H9 (cell line): ENCODE results near the gene BABAM1. TPM values are rescaled to one million over a fixed set of nuclear protein-coding genes. Genes with fewer than 3 reads are reported as not detected.

Experiments
- DNase-seq: peaks from one replicate; pipeline ENCODE4 v3.0.0-alpha.2; 2017
- H2AFZ ChIP-seq: one replicate; pipeline ENCODE4 v1.6.1; 2013; ENCODE audit warnings: mild to moderate bottlenecking, low read length, control low read depth, moderate library complexity
- H2AK5ac ChIP-seq: 2 replicates; pipeline ENCODE4 v1.6.1; 2013; ENCODE audit warnings: low read length, control low read depth, mixed read lengths; ENCODE audit not compliant: insufficient read length
- H2BK120ac ChIP-seq: one replicate; pipeline ENCODE4 v1.6.1; 2013; ENCODE audit warnings: low read depth, mild to moderate bottlenecking, low read length, control low read depth, inconsistent platforms; ENCODE audit not compliant: poor library complexity, severe bottlenecking
- H2BK12ac ChIP-seq: 2 replicates; pipeline ENCODE4 v1.6.1; 2013; ENCODE audit warnings: low read length, control low read depth, mixed read lengths, low read depth; ENCODE audit not compliant: insufficient read length
- H2BK15ac ChIP-seq: 2 replicates; pipeline ENCODE4 v1.6.1; 2013; ENCODE audit warnings: low read depth, low read length, control low read depth
- H2BK20ac ChIP-seq: one replicate; pipeline ENCODE4 v1.6.1; 2013; ENCODE audit warnings: low read depth, mild to moderate bottlenecking, low read length, control low read depth, inconsistent platforms; ENCODE audit not compliant: poor library complexity, severe bottlenecking
- H2BK5ac ChIP-seq: 2 replicates; pipeline ENCODE4 v1.6.1; 2013; ENCODE audit warnings: low read length, control low read depth, mixed read lengths; ENCODE audit not compliant: insufficient read length
- H3K14ac ChIP-seq: 2 replicates; pipeline ENCODE4 v1.6.1; 2013; ENCODE audit warnings: low read length, control low read depth; ENCODE audit not compliant: insufficient read depth
- H3K18ac ChIP-seq: 2 replicates; pipeline ENCODE4 v1.6.1; 2013; ENCODE audit warnings: low read depth, mild to moderate bottlenecking, mixed read lengths, low read length, control low read depth; ENCODE audit not compliant: insufficient read length
- H3K23ac ChIP-seq: 2 replicates; pipeline ENCODE4 v1.6.1; 2013; ENCODE audit warnings: low read length, control low read depth, mixed read lengths, low read depth; ENCODE audit not compliant: insufficient read length
- H3K23me2 ChIP-seq: 2 replicates; pipeline ENCODE4 v1.6.1; 2013; ENCODE audit warnings: low read depth, mild to moderate bottlenecking, mixed read lengths, low read length, control low read depth; ENCODE audit not compliant: insufficient read length, poor library complexity, severe bottlenecking
- H3K27ac ChIP-seq: 2 replicates; pipeline ENCODE4 v1.5.1; 2013; ENCODE audit warnings: low read length, control low read depth, mixed read lengths, low read depth; ENCODE audit not compliant: insufficient read length
- H3K27me3 ChIP-seq: 2 replicates; pipeline ENCODE4 v1.6.1; 2013; ENCODE audit warnings: low read length, control low read depth, inconsistent platforms; ENCODE audit not compliant: insufficient read depth
- H3K4ac ChIP-seq: 2 replicates; pipeline ENCODE4 v1.6.1; 2013; ENCODE audit warnings: low read depth, mild to moderate bottlenecking, control low read depth, inconsistent platforms, low read length, moderate library complexity
- H3K4me1 ChIP-seq: 2 replicates; pipeline ENCODE4 v1.6.1; 2013; ENCODE audit warnings: low read length, control low read depth, inconsistent platforms; ENCODE audit not compliant: insufficient read depth
- H3K4me2 ChIP-seq: 2 replicates; pipeline ENCODE4 v1.6.1; 2013; ENCODE audit warnings: low read length, control low read depth, mixed read lengths; ENCODE audit not compliant: insufficient read length, insufficient read depth
- H3K56ac ChIP-seq: 2 replicates; pipeline ENCODE4 v1.6.1; 2013; ENCODE audit warnings: low read depth, mild to moderate bottlenecking, mixed read lengths, low read length, control low read depth; ENCODE audit not compliant: insufficient read length
- H3K79me1 ChIP-seq: 2 replicates; pipeline ENCODE4 v1.6.1; 2013; ENCODE audit warnings: low read depth, mild to moderate bottlenecking, moderate library complexity, low read length, control low read depth, inconsistent platforms; ENCODE audit not compliant: insufficient read depth, poor library complexity, severe bottlenecking
- H3K79me2 ChIP-seq: 2 replicates; pipeline ENCODE4 v1.6.1; 2013; ENCODE audit warnings: low read length, control low read depth, inconsistent platforms; ENCODE audit not compliant: insufficient read depth
- H3K9ac ChIP-seq: 2 replicates; pipeline ENCODE4 v1.6.1; 2013; ENCODE audit warnings: low read length, control low read depth, mixed read lengths; ENCODE audit not compliant: insufficient read length; ENCODE audit errors: extremely low read depth
- H3K9me3 ChIP-seq: one replicate; pipeline ENCODE4 v1.6.1; 2013; ENCODE audit warnings: low read depth, low read length, inconsistent platforms; ENCODE audit not compliant: control insufficient read depth
- H3T11ph ChIP-seq: one replicate; pipeline ENCODE4 v1.6.1; 2013; ENCODE audit warnings: mild to moderate bottlenecking, low read length, control low read depth, inconsistent platforms
- H4K20me1 ChIP-seq: one replicate; pipeline ENCODE4 v1.6.1; 2013; ENCODE audit not compliant: control insufficient read depth, insufficient read length, insufficient read depth
- H4K5ac ChIP-seq: 2 replicates; pipeline ENCODE4 v1.6.1; 2013; ENCODE audit warnings: low read depth, mild to moderate bottlenecking, mixed read lengths, low read length, control low read depth; ENCODE audit not compliant: insufficient read length
- H4K8ac ChIP-seq: replicated peaks from 2 replicates; pipeline ENCODE4 v1.6.1; 2013; ENCODE audit warnings: low read length, control low read depth, mixed read lengths, low read depth; ENCODE audit not compliant: insufficient read length
- H4K91ac ChIP-seq: 2 replicates; pipeline ENCODE4 v1.6.1; 2013; ENCODE audit warnings: low read depth, mild to moderate bottlenecking, moderate library complexity, mixed read lengths, low read length, control low read depth; ENCODE audit not compliant: insufficient read length
- H3K27ac Mint-ChIP-seq, 3 experiments: 2 replicates in 2 of 3; 3 replicates in 1 of 3; pipeline ENCODE4 v1.8.0; 2020 to 2021; ENCODE audit warnings: mixed read lengths in 3 of 3, mild to moderate bottlenecking in 1 of 3, moderate library complexity in 1 of 3
- H3K27me3 Mint-ChIP-seq: 2 replicates; pipeline ENCODE4 v1.8.0; 2021; ENCODE audit warnings: low read depth, mild to moderate bottlenecking, moderate library complexity, mixed read lengths
- H3K36me3 Mint-ChIP-seq, 3 experiments: 2 replicates in 2 of 3; 3 replicates in 1 of 3; pipeline ENCODE4 v1.8.0; 2020 to 2021; ENCODE audit warnings: low read depth in 3 of 3, mixed read lengths in 3 of 3; ENCODE audit not compliant: insufficient read depth in 1 of 3
- H3K4me1 Mint-ChIP-seq, 2 experiments: 2 replicates each; pipeline ENCODE4 v1.8.0; 2020; ENCODE audit warnings: mixed read lengths in 2 of 2
- H3K4me3 Mint-ChIP-seq, 2 experiments: 2 replicates in 1 of 2; 3 replicates in 1 of 2; pipeline ENCODE4 v1.8.0; 2020 to 2021; ENCODE audit warnings: mild to moderate bottlenecking in 2 of 2, mixed read lengths in 2 of 2, moderate library complexity in 1 of 2
- H3K9me3 Mint-ChIP-seq, 2 experiments: 2 replicates in 1 of 2; 3 replicates in 1 of 2; pipeline ENCODE4 v1.8.0; 2020; ENCODE audit warnings: mild to moderate bottlenecking in 2 of 2, mixed read lengths in 2 of 2, moderate library complexity in 1 of 2
- WGBS: extraction: QIAGEN DNeasy Blood & Tissue Kit; methylation state at CpG from one replicate; pipeline ENCODE4 v1.1.7; 2013; ENCODE audit warnings: missing lambda C conversion rate, low lambda C conversion rate, mixed read lengths; ENCODE audit not compliant: insufficient read length; ENCODE audit errors: extremely low coverage; 5-methylcytosine and 5-hydroxymethylcytosine counted together
- total RNA-seq: library from RNA; stranded (reverse); gene quantifications from 2 replicates; pipeline ENCODE4 v1.2.1, GENCODE V29; 2021
- TF ChIP-seq, protein P1 (sequence below): fragments of 200-600 bp; sonication (generic); conservative IDR thresholded peaks from 3 replicates; pipeline ENCODE4 v1.8.0; 2021; ENCODE audit warnings: antibody characterized with exemption, mild to moderate bottlenecking

BABAM1 gene
- total RNA-seq, 1 experiment from 2014 or later = 130 TPM

GRCh38 chr19:17236811-17237543 is 30.3 kb upstream of the BABAM1 start:
- no peaks in the 10 kb centered on the region for H3K9me3 Mint-ChIP-seq
- no peak overlapping the region for H4K5ac ChIP-seq
- no peak overlapping the region for H2AK5ac ChIP-seq
- peak overlapping the region in 1 of 3 experiments; percentile 68; a peak in 2 of 7 replicates for H3K27ac Mint-ChIP-seq
- no CpG with 5 or more reads among the region's 18 CpGs for WGBS
- no peak overlapping the region for H2AFZ ChIP-seq
- no peak overlapping the region for H3K56ac ChIP-seq
- H3K4me3 Mint-ChIP-seq = peak overlapping the region; percentile 31 to 67; a peak in 4 of 5 replicates
- H3K36me3 Mint-ChIP-seq = peaks cover 16 to 60% (median 48%) of the 10 kb centered on the region in 3 experiments; a peak in 6 of 7 replicates
- peaks cover 12% of the 10 kb centered on the region for H3K79me2 ChIP-seq
- H2BK5ac ChIP-seq = no peak overlapping the region
- no peak overlapping the region for H4K8ac ChIP-seq
- no peak overlapping the region for H2BK12ac ChIP-seq
- H2BK20ac ChIP-seq = no peak overlapping the region
- no peak overlapping the region for H3K27ac ChIP-seq
- no peaks in the 10 kb centered on the region for H3K4me1 ChIP-seq
- peaks cover 6% of the 10 kb centered on the region for H3K23me2 ChIP-seq
- H3K79me1 ChIP-seq = peaks cover 6% of the 10 kb centered on the region
- H3K9me3 ChIP-seq = no peaks in the 10 kb centered on the region
- TF ChIP-seq, protein P1, sequence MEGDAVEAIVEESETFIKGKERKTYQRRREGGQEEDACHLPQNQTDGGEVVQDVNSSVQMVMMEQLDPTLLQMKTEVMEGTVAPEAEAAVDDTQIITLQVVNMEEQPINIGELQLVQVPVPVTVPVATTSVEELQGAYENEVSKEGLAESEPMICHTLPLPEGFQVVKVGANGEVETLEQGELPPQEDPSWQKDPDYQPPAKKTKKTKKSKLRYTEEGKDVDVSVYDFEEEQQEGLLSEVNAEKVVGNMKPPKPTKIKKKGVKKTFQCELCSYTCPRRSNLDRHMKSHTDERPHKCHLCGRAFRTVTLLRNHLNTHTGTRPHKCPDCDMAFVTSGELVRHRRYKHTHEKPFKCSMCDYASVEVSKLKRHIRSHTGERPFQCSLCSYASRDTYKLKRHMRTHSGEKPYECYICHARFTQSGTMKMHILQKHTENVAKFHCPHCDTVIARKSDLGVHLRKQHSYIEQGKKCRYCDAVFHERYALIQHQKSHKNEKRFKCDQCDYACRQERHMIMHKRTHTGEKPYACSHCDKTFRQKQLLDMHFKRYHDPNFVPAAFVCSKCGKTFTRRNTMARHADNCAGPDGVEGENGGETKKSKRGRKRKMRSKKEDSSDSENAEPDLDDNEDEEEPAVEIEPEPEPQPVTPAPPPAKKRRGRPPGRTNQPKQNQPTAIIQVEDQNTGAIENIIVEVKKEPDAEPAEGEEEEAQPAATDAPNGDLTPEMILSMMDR = no peak
- no peak overlapping the region for H3K4me2 ChIP-seq
- H4K91ac ChIP-seq = no peak overlapping the region
- H2BK15ac ChIP-seq = no peak overlapping the region
- DNase-seq = no peak
- no peak overlapping the region for H3K4ac ChIP-seq
- H3K27me3 ChIP-seq = no peaks in the 10 kb centered on the region
- no peak overlapping the region for H3K9ac ChIP-seq
- H2BK120ac ChIP-seq = no peak overlapping the region
- H3K27me3 Mint-ChIP-seq = no peaks in the 10 kb centered on the region
- no peak overlapping the region for H3K14ac ChIP-seq
- no peaks in the 10 kb centered on the region for H4K20me1 ChIP-seq
- H3T11ph ChIP-seq = no peak overlapping the region
- no peak overlapping the region for H3K18ac ChIP-seq
- H3K23ac ChIP-seq = no peak overlapping the region
- H3K4me1 Mint-ChIP-seq = peaks cover 26 to 27% of the 10 kb centered on the region in 2 experiments
